NCI-H1694 (cell line): ENCODE results near the gene ODAD4.

Source experiments
- DNase-seq: peaks from one replicate; lab custom pipeline; 2025; lab: John Stamatoyannopoulos, UW

The ODAD4 gene

DNA sequence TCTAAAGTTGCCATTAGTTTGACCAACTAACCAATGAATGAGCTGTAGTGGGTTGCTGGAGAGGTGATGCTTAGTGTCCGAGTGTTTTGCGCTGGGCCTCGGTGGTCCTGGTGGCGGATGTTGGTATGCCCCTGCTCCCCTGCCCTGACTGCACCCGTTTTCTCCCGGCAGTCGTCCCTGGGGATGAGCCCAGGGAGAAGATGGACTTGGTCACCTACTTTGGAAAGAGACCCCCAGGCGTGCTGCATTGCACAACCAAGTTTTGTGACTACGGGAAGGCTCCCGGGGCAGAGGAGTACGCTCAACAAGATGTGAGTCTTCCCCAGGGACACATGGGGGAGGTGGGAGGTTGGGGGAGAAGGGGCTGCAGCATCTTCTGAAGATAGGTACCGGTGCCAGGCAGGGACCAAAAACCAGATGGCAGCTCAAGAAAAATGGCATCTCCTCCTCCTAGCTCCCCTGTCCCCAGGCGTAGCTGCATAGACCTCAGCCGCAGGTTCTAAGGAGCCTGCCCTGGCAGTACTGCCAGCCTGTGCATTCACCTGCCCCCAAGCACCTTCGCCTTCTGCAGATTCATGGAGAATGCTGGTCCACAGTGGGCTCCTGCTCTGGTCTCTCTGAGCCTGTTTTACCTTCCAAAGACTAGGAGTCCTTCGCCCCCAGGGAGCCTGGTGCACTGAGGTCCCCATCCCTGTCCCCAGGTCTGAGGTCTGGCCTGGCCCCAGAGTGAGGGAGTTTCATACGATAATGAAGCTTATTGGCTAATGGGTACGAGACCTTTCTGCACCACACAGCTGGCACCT is 41.5 kb downstream of the ODAD4 start:
- DNase-seq: no peak

DNA sequence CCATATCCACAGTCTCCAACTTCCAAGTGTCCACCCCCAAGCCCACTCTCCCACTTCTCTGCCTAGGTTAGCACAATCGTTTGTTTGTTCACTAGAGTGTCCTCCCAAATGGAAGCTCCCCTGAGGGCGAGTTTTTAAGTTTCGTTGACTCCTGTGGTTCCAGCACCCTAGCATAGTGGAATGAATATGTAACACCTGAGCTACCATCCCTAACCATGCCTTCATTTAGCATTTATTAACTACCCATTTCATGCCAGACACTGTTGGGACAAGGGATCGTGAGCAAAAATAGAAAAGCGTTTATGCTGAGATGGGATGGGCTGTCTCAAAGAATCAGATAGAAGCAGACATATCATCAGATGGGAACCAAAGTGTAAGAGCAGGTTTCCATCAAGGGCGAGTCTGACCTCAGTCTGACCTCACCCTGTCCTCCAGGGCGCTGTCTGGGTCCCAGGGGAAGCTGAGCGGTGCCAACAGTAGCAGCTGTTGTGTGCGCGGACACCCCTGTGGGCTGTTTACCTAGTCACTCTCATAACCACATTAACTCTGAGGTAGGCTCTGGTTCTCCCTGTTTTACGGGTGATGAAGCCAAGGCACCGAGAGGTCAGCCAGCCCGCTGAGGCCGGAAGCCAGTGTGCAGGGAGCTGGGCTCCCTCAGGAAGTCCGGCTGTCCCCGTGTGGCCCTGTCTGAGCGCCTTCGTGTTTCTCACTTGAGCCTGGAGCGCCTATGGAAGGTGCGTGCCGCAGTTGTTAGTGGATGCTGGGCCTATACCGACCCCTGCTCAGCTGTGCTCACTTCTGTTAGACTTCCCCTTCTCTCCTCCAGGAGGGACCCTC is 42.4 kb downstream of the ODAD4 start:
- DNase-seq: no peak

DNA sequence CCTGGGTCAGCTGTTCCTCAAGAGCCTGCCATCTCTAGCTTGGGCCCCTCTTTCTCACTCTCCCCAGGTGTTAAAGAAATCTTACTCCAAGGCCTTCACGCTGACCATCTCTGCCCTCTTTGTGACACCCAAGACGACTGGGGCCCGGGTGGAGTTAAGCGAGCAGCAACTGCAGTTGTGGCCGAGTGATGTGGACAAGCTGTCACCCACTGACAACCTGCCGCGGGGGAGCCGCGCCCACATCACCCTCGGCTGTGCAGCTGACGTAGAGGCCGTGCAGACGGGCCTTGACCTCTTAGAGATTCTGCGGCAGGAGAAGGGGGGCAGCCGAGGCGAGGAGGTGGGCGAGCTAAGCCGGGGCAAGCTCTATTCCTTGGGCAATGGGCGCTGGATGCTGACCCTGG is 43.0 kb downstream of the ODAD4 start:
- DNase-seq: no peak

DNA sequence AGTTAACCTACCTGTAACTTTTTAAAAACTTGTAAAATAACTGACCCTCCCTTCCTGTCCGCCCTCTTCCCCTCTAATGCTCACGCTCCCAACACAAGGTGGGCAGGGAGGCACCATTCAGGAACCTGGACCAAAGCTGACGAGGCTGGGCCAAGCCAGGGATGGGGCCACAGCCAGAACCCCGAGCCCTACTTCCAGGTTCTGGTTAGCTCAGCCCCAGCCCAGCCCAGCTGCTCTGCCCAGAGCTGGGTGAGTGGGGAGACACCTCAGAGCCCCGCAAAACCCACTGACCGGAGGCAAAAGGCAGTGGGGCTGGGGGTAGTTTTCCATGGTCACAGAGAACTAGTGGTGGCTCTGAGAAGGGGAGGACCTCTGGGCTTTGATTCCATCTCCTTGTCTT is 43.6 kb downstream of the ODAD4 start:
- no peak for DNase-seq

DNA sequence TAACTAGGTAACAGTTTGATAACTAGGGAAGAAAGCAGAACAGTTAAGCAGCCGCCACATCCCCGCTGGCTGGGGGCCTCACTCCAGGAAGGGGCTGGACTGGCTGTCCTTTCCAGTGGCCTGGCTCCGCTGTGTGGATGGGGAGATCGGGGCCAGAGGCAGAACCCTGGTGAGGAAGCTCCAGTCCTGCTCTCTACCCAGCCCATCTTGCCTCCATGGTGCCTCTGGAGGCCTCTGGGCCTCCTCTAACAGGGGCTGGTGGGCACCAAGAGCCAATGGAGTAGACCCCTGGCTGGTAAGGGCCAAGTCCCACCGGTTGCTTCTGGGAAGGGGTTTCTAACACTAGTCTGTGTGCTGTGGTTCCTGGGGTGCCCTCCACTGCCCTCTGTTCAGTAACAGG is 44.2 kb downstream of the ODAD4 start:
- no peak for DNase-seq

DNA sequence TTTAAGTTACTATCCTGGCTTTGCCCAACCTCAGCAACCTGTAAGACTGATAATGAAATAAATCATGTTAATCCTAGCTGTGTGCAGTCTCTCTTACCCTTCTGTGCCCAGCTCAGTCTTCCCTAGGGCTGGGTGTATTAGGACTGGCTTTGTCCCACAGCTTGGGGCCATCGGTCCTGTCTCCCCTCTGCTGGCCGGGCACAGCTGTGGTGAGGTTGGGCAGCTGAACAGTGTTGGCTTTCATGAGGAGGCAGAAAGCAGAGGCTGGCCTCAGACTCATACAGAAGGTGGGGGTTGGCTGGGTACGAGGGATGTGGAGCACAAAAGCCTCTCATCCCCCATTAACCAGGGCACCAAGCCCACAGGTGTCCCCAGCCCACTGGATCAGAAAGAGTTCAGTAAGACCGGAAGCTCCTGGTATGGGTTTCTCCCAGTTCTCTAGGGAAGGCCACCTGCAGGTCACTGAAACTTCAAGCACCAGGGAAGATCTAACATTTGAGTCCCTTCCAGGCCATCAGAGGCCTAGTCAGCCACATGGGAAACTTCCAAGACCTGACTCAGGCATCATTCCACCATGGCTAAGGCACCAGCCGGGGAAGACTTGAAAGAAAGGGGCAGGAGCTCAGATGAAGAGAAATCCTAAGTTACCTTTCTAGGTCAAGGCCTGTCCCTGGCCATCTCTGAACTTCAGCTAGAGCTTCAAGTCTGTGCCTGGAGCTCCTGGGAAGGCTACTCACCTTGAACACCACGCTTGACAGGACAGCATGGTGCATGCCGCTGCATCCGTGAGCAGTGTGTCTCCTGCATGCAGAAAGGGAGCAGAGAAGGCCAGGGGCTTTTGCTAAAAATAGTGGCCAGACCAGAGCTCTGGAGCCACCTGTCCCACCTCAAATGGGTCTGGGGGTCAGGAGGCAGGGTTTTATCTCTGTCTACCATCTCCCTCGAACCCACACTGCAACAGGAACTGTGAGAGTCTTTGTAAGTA is 45.0 kb downstream of the ODAD4 start:
- no peak for DNase-seq

DNA sequence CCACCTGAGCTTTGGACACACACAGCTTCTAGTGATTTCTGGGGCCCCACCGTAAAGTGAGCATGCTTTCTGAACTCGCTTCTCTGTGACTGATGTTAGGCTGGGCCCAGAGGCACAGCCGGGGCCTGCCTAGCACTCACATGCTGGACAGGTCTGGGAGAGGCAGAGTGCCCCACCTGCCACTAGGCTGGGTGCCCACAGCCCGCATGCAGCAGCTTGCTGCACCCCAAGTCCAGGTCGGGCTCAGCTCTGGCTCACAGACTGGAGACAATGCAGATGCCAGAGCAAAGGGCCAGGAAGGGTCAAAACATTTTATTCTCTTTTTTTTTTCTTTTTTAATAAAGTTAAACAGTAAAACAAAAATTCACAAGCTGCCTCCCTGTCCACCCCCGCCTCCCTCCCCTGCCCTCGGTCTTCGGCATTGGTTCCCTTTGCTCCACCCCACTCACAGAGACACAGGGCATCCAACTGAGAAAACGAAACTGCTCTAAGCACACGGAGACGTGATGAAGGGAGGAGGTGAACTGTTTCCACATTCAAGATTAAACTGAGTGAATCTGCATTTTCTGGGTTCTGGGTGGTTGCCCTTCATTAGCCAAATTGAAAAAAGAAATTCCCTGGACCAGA is 45.8 kb downstream of the ODAD4 start:
- DNase-seq: no peak

DNA sequence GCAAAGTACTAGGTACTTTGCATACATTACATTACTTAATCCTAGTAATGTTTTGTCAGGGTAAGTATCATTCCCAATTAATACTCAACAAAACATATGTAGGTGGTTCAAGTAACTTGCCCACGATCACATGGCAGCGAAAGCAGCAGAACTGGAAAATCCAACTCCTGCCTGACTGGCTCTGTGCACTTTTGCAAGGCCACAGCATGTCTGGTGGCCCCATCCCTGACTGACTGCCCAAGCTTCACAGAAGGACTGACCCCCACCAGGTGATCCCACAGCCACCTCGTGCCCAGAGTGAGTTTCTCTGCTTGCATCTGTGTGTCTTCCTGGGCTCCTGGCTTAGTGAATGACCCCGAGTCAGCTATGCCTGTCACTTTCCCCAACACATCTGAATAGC is 47.6 kb downstream of the ODAD4 start:
- DNase-seq: no peak

DNA sequence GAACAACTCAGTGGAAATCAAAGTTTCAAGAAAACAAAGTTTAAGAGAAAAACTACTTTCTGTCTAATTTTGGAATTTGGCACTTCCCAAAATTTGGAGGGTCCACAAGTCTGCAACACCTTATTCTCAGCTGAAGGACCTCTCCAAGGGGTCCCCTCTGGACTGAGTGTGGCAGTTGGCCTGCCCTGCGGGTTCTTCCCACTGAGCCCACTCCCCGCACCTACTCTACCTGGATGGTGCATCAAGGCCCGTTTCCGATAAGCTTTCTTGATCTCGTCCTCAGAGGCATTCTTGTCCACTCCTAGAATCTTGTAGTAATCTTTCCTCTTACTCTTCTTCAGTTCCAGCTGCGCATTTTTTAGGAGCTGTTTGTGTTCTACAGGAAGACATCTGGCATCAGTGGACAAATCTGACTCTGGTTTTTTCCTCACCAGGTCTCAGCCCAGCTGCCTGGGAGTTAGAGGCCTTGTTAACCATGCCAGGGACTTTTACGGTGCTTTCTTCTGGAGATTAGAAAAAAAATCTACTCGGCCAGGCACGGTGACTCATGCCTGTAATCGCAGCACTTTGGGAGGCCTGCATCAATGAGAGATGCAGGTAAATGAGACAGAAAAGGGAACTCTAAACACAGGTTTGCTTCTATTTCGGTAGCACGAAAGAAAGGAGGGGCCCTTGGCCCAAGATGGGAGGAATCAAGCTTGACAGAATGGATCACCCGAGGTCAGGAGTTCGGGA is 51.8 kb downstream of the ODAD4 start:
- DNase-seq: no peak

DNA sequence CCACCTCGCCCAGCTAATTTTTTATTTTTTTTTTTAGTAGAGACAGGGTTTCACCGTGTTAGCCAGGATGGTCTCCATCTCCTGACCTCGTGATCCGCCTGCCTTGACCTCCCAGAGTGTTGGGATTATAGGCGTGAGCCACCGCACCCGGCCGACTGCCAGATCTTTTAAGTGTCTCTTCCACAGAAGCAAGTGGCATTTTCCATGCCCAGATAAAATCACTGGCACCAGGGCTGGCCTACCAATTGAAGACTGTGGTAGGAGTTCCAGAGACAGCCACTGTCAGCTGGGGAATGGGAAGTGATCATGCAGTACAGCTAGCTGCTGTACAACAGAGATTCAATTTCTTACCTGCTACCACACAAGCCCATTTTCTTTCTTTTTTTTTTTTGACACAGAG is 54.0 kb downstream of the ODAD4 start:
- no peak for DNase-seq

DNA sequence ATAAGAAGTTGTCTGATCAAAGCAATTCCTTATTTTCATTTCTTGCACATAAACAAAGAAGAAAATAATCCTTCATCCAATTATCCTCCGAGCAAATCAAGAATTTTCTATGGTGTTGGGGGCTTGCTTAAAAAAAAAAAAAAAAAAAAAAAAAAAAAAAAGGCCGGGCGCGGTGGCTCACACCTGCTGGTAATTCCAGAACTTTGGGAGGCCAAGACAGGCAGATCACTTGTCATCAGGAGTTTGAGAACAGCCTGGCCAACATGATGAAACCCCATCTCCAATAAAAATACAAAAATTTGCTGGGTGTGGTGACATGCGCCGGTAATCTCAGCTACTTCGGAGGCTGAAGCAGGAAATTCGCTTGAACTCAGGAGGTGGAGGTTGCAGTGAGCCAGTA is 55.5 kb downstream of the ODAD4 start:
- DNase-seq: no peak

DNA sequence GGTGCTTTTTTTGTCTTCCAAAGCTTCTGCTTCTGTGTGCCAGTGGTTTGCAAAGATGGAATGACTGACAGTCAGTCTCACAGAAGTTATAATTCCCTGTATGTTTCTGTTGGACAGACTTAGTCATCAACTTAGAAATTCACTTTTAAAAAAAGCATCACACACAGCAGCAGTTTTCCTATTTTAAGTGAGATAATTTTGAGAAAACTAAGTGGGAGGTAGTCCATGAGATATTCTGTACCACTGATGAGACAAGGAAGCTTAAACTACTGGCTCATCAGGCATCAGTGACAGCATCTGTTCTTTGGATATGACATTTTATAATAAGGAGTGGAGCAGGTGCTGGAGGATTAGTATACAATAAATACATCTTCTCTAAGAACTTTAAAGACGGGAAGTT is 56.2 kb downstream of the ODAD4 start:
- DNase-seq: no peak

DNA sequence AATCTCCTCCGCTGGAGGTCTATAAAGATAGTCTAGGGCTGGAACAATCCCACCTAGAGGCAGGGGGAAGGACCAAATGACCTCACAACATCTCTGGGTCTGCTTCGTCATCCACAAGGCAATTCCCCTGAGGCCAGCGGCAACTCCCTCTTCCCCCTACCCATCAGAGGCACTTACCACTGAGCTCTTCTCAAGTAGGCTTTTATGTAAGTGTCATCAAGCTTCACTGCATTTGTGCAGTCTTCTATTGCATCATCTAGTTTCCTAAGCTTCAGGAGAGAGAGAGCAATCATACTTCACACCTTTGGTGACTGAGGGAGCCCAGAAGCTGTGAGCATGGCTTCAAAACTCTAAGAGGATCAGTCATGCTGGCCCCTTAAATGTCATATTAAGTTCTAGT is 57.2 kb downstream of the ODAD4 start:
- no peak for DNase-seq

DNA sequence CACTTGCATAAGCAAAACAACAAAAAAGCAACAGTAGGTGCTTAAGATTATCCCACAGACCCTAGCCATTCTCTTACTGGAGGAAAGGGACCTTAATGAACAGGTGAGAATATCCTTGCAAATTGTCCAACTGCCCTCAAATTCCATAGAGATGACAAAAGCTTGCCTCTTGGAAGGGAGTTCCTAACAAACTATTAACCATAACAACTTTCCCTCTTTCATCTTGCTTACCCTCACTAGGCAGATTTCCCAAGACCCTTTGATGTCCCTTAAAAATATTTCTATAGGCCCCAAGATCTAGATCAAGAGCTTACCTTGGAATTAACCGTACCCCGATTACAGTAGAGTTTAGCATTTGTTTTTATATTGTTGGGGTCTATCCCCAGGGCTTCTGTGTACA is 58.0 kb downstream of the ODAD4 start:
- DNase-seq: no peak

DNA sequence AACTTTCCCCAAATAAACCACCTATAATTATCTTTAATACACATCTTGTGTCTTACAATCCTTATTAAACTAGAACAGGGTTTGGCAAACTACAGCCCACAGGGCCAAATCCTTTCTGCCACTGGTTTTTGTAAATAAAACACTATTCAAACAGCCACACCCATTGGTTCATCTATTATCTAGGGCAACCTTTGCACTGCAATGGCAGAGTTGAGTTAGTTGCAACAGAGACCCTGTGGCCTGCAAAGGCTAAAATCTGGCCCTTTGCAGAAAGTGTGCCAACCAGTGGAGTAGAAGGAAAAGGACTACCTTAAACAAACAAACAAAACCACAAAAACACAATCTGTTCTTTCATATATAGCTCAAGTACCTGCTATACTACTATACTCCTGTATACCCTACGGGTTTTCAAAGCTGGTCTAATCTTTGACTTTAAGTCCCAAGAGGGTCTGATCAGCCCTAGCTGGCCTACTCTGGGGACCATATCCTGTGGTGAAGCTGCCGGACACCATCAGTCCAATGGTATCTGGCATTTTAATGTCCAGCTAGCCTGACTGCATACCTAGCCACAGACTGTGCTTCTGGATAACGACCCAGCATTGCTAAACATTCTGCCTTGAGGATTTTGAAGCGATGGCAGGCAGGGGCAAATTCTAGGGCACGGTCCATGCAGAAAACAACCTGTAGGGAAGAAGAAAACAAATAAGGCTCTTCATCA is 59.4 kb downstream of the ODAD4 start:
- DNase-seq: no peak

DNA sequence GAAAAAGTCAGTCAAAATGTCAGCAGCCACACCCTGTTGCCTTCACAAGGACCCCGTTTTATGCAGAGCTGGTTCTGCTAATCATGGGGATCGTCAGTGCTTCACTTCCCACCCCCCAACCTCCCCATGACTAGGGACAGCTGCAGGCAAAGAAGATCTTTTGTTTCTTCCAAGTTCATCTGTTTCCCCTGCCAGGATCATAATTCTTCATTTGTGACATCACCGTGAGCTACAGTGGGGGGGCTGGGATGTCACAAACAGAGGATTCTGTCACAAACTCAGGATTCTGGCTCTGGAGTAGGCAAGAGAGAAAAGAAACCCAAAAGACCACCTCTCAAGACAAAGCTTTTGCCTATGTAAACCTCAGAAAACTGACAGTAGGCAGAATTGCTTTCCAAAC is 62.2 kb downstream of the ODAD4 start:
- no peak for DNase-seq

DNA sequence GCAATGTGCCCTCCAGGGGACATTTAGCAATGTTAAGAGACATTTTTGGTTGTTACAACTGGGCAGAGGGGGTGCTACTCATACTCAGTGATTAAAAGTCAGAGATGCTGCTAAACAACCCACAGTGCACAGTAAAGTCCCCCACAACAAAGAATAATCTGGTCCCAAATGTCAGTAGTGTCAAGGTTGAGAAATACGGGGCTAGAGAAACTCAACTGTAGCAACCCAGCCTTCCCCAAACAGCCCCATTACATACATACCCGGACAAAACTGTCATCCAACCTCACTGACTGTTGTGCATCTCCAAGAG is 66.4 kb downstream of the ODAD4 start:
- no peak for DNase-seq

DNA sequence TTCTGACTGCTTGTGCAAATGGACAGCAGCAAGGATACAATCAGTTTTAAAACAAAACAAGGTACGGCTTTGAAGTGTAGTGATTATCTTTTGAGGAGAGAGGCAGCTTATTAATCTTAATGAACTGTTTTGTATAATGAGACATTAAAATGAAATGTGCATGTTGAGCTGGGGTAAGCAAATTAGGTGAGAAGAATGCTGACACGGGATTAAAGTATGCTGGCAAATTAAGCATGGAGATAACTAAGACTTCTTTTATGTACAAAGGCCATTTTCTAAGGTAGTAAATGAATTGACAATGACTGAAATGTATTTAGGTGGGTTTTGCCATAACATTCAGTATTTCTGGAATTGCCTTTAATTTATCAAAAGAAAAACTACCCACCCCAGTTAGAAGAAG is 68.1 kb downstream of the ODAD4 start:
- DNase-seq: no peak

DNA sequence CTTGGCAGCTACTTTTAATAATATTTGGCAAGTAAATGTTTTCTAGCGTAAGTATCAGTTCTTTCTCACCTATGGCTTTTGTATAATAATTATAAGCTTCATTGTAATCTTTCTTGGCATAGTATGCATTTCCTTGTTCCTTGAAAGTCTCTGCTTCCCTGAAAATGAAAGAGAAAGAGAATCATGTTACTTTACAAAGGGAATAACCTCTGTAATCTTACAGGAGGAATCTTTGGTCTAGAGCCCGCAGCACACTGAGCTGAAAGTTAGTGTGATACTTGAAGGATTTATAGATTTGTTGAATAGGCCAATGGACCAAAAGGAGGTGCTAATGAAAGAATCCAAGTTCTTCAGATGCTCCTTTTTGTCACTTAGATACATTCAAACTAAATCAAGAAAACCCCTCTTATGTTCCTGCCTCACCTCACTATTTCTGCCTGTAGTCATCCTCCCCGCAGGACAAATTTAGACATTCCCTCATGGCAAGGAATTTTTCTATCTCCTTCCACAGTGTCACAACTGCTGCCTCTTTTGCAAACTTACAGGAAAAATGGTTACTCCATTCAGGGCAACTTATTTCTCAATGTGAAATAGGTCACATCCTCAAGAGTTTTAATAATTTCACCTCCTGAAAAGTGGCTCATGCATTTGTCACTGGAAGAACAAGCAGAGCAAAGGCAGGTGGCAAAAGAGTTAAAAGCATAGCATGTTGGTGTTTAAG is 70.2 kb downstream of the ODAD4 start:
- no peak for DNase-seq

DNA sequence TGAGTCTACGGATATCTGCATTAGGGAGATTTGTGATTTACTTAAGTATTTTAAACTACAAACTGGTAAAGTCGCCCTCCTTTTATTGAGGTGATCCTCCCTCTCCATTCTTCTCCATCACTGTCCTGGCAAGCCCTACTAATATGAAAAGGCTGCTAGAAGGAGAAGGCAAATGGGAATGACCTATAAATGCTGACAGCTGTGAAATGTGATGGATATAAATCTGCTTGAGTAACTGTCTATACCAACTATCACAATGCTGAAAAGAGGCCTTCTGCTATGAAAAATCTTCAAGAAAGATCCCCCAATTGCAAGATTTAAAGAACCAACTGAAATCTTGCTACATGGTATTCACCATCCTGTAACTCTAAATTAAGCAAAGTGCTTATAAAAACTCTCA is 71.3 kb downstream of the ODAD4 start:
- no peak for DNase-seq
